Measurements from ENCODE around the gene WASF3.

The WASF3 gene, protein sequence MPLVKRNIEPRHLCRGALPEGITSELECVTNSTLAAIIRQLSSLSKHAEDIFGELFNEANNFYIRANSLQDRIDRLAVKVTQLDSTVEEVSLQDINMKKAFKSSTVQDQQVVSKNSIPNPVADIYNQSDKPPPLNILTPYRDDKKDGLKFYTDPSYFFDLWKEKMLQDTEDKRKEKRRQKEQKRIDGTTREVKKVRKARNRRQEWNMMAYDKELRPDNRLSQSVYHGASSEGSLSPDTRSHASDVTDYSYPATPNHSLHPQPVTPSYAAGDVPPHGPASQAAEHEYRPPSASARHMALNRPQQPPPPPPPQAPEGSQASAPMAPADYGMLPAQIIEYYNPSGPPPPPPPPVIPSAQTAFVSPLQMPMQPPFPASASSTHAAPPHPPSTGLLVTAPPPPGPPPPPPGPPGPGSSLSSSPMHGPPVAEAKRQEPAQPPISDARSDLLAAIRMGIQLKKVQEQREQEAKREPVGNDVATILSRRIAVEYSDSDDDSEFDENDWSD

DNA sequence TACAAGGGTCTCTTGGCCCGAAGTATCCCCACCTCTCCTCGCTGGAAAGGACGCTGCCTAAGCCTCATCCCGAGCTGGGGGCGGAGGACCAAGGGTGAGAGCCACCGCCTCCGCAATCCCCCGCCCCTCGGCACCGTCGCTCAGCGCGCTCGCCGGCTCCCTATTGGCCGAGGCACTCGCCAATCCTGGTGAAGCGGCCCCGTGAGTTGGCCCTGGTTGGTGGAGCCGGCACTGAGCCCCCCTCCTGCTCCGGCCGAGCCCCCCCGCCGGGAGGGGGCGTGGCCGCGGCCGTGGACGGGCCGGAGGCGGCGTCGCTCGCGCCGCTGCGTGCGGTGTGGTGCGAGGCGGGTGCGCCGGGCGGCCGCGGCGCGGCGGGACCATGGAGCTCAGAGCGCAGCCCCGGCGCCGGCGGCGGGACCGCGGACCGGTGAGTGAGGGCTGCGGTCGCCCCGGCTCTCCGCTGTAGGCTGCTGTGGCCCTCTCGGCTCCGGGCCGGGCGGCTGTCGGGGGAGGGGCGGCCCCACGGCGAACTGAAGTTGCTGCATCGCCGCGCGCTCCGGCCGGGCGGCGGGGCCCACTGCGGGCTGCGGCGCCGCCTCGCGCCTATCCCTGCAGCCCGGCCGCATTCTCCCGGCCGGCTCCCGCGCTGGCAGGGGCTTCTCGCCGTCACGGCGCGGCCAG is at the start of gene WASF3:
Gene WASF3 (plus strand): TSS at position 291 of the 681 bp plus-strand sequence. CDS start 84,588 bp downstream, outside the sequence.
- peak; percentile 94 for DNase-seq

DNA sequence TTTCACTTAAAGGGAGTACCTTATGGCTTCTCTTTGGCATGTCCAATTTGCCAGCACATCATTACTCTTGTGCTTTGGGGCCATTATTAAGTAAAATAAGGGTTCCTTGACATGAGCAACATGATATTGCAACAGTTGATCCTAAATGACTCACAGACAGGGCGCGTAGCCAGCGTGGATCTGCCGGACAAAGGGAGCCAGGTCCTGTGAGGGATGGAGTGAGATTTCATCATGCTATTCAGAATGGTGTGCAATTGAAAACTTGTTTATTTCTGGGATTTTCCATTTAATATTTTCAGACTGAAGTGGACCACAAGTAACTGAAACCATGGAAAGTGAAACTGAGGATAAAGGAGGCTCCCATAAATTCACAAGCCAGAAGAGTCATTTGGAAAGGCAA is 48.6 kb upstream of the WASF3 start:
- no peak for DNase-seq

DNA sequence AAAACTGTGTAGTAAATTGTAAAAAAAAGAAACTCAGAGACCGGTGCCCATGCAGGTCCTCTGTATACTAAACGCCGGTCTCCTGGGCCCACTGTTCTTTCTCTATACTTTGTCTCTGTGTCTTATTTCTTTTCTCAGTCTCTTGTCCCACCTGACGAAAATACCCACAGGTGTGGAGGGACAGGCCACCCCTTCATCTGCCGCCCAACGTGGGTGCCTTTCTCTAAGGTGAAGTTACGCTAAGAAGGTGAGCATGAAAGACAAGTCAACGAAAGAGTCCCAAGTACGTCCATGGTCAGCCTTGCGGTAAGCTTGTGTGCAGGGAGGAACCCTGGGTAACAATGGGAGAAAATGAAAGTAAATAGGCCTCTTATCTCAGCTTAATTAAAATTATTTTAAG is 48.0 kb upstream of the WASF3 start:
- no peak for DNase-seq

DNA sequence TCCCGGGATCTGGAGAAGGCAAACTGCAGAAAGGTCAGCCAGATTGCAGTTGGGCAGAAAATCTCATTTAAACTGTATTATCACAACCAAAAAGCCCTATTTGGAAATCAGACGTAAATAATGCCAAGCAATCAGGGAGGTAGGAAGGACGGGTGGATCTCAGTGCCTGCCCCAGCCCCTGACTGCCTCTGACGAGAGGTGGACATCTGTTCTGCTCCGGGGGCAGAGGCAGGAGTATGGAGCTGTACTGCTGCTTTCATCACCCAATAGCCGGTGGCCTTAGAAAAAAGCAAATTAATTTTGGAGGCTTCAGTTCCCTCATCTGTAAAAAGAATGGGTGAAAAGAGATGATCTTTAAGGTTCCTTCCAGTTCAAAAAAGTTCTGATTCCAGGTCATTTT is 43.6 kb upstream of the WASF3 start:
- DNase-seq = no peak

DNA sequence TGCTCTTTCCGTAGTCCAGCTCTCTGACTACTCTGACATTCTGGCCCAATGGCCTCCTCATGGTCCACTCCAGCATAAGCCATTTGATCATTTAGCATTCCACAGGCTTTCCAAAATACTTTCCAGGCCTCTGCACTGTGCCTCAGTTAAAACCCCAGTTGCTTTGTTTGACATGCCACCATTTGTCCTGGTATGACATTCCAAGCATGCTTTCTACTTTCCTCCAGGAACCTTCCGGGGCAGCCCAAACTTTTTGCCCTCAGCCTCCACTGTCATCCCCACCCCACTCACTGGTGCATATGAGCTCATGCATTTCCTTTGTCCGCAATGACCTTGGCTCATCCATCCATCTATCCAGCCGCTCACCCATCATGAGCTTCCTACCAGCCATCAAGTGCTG is 41.8 kb upstream of the WASF3 start:
- no peak for DNase-seq

DNA sequence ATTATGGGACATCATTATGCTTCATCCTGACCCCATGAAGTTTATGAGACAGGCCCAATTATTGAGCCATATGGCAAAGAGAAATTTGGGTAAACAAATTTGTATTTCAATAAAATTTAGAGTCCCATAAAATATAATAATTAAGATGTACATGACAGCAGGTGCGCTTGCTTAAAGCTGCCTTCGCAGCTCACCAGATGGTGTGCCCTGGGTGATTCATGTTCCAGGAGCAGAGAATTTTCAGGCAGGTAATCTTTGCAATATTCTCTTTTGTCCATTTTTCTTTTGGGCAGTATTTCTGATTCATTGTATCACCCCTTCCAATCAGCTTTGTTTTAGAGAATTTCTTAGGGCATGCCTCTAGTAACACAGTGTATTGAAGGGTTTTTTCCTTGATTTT is 39.5 kb upstream of the WASF3 start:
- no peak for DNase-seq

DNA sequence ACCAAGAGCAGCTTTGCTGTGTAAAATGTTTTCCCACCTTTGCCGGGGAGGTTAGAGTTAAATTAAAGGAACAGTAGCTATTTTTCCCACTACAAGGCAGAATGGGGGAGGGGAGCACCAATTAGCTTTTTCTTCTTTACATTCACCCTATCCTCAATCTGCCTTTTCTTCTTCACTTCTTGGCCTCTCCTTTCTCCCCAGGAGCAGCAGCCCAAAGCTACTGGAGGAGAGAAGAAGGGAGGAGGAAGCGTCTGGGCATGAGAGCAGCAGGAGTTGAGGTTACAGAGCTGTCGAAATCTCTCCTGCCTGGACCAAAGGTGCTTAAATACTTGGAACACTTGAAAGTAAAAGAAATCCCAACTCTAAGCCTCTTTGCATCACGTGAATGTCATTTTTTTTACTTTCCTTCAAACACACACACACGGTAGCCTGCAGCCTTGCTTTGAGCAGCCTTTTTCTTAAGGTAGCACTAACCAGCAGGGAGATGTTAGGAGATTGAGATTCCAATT is 39.0 kb upstream of the WASF3 start:
- no peak for DNase-seq

DNA sequence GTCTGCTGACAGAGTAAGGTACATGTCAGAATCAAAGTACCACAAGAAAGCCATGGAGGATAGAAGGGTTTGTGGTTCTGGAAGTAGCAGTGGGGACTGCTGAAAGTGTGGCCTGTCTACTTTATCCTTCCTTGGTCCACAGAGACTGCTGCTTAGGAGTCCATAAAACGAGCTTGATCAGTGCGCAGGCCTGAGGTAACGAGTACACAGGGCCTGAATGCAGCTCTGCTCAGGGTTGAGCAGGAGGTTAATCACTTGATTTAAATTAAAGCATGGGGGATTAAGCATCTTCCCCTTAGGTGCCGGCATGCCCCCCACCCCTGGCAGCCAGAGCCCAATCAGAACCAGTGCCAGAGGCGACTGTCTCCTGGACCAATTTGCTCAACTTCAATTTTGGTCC is 34.9 kb upstream of the WASF3 start:
- no peak for DNase-seq

DNA sequence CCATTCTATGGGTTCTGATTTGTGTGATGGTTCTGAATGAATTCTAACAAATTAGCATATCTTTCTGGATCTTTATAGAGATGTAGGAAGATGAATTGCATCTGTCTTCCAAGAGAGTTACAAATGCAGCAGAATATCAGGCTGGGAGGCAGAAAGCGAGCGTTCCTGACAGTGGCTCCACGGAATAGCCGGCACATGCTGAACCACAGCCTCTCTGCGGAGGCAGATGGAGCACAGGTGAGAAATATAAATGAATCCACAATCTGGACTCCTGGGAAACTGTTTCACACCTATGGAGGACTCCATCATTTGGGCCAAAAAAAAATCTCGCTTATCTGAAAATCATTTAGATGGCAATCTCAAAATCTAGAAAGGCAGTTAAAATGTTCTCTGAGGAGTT is 34.5 kb upstream of the WASF3 start:
- DNase-seq = no peak

DNA sequence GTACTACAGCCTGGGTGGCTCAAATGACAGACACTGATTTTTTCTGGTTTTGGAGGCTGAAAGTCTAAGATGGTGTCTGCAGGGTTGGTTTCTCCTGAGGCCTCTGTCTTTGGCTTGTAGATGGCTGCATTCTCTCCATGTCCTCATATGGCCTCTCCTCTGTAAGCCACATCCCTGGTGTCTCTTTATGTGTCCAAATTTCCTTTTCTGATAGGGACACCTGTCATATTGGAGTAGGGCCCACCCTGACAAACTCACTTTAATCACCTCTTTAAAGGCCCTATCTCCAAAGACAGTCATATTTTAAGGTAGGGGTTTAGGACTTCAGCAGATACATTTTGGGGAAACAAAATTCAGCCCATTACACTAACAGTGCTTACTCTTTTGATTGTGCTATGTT is 32.0 kb upstream of the WASF3 start:
- DNase-seq = no peak

DNA sequence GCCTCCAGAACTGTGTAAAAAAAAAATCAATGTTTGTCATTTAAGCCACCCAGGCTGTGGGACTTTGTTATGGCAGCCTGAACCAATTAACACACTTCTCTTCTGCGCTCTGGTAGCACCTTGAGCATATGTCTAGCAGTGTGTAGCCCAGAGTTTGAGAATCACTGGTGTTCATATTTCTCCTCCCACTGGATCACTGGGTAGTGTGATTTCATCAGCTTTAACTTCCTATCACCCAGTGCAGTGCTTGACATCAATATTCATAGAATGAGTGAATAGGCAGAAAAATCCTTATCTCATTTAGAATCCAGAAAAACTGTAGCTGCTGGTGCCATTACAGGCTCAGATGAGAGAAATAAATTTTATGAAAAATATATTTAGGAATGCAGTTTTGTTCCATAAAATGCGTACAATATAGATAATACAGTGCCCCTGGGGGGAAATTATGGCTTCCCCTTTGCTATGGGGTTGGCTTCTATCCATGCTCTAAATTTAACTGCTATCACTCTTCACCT is 30.7 kb upstream of the WASF3 start:
- no peak for DNase-seq

DNA sequence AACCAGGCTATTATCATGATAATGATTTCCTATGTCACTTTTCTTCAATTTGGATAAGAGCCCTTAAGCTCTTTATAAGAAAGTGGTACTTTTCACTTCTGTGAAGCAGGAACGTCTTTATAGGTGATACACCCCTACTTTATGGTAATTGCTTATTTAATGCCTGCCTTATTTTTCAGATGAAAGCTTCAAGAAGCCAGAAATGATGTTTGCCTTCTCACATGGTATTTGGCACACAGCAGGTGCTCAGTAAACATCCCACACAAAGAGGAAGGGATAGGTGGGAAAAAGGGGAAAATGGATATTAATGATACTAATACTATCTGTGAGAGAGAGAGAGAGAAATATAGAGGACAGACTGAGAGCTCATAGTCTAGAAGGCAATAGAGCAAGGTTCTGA is 29.0 kb upstream of the WASF3 start:
- no peak for DNase-seq

DNA sequence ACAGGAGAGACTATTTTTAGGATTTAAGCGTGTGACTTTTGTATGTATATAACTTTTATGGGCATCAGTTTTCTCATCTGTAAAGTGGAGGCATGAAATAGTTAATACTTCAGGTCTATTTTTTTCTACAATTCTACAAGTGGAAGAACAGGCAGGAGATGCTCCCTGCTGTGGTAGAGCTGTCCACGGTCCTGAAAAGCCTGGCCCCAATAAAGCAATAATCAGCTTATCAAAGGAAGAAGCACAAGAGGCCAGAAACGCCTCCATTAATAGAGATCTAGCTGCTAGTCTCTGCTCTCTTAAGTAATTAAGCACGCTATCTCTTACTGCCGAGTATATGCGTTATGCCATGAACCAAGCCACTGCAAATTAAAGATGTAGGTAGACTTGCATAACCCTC is 28.0 kb upstream of the WASF3 start:
- peak; percentile 30 for DNase-seq

DNA sequence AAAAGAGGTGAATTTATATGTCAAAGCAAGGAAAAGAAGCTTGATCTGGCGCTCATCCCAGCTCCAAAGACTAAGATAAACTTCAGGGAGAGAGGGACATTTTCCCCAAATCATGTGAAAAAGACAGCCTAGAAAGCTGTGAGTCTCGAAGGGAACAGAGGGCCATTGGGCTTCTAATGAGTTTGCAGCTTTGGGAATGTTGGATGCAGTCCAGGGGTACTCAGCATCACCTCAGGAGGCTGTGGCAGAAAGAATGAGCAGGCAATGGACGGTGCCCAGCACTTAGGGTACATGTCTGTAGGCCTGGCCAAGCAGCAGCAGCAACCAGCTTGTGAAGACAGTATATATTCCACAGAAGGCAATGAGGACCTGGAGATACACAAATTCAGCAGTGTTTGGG is 25.7 kb upstream of the WASF3 start:
- no peak for DNase-seq

DNA sequence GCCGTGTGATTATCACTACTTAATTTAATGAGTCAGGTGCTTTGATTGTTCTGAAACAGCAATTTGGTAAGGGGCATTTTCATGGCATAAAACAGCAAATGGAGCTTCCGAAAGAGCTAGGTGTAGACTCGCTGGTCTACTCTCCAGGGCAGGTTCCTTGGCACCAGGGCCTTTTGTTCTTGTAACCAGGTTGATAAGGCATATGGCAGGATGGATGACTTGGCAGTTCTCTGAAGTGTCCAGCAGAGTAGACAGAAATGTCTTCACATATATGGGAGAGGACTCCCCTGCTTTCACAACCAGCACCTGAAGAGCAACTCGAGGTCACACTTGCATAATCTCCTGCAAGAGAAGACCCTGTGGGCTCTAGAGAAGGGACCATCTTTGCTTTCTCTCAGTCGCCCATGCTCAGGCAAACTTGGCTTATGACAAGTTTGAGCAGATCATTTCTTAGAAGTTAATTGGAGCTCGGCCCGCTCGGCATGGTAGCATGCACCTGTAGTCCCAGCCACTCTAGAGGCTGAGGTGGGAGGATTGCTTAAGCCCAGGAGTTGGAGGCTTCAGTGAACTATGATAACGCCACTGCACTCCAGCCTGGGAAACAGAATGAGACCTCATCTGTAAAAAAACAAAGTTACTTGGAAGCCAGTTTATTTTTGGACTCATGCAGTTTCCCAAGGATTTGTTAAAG is 23.3 kb upstream of the WASF3 start:
- DNase-seq = no peak

DNA sequence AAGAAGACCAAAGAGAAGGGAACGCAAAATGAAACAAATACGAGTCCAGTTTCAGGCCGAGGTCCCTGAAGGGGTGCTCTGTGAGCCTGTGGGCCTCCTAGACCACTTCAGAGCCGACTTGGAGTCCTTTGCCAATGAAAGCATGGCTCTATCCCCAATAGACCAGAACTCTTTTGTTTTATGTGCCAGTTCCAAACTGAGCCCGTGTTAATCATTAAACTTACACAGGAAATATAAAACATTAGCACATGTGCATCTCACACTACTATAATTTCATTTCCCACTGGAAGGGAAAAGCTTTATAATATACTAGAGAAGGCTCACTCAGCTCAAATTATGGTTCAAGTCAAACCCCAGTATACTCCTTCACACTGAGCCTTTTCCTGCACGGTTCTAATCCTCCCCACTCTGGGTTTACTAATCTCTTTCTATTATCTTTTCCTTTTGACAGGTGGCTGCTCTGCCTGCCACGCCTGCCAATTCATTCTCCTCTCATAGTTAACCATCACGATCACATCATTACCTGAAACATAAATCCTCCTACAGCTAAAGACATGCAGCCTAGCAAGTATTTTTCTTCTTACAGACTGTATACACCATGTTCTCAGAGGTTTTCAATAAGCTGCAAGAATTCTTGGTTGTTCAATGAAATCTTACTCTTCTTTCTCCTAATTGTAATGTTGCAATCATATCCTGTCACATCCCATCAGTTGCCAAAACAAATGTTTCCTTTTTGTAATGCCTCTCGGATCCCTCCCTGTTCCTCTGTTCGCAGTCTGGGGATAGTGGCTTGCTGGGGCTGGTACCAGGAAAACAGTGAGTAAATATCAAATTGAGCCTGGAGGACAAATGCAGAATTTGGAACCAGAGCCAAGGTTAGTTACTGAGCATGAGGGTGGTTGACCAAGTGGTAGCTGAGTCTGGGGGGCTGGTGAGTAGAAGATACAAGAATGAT is 18.8 kb upstream of the WASF3 start:
- DNase-seq = no peak

DNA sequence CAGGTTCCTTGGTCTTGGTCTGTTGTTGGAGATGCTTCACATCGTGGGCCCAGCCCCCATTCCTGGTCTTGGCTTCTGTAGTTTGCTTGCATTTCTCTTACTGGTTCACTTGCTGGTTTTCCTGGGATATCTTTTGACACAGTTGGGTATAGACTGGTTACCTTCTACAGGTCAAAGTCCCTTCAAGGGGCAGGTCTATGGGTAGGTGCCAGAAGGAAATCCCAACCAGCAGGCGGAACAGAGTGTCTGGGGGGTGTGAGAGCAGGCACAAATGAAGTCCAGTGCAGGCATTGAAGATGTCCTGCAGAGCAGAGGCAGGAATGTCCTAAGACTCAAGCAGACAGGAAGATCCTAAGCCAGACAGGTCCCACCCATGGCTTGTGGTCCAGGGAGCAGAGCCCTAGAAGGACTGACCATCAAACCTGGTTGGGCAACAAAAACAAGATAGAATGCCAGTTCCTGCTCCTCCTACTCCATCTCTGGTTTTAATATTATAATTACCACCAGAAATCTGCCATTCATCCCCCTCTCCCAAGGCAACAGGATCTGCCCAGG is 17.7 kb upstream of the WASF3 start:
- DNase-seq = no peak

DNA sequence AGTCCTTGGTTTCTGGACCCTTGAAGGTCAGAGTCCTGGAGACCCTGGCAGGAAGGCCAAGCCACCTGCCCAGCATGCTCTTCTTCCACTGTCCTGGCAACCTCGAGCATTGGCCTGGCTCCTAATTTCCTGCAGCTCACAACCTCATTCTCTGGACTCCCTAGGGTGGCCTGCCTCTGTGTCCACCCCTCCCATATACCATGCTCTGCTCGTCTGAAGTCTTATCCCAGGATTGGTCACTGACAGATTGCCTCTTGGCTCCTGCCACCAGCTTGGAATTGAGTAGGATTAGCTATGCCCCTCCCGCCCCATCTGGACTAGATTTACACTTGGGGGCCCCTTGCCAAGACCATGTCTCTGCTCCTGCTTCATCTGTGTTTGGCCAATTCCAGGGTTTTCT is 17.1 kb upstream of the WASF3 start:
- no peak for DNase-seq

DNA sequence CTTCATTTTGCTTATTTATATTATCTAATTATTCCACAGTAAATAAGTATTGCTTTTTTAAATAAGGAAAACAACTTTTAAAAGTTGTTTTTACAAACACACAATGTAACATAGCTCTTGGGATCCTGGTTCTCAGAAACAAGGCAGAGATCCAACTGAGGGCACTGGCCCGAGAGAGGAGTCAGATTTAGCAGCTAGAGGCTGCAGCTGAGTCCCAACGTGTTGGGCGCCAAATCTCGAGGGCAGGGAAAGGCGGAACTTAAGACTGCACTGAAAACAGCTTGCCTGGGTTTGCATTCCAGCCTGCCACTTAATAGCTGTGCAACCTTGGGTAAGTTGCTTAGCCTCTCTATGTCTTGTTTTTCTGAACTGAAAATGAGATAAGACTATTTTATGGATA is 16.4 kb upstream of the WASF3 start:
- DNase-seq = no peak

DNA sequence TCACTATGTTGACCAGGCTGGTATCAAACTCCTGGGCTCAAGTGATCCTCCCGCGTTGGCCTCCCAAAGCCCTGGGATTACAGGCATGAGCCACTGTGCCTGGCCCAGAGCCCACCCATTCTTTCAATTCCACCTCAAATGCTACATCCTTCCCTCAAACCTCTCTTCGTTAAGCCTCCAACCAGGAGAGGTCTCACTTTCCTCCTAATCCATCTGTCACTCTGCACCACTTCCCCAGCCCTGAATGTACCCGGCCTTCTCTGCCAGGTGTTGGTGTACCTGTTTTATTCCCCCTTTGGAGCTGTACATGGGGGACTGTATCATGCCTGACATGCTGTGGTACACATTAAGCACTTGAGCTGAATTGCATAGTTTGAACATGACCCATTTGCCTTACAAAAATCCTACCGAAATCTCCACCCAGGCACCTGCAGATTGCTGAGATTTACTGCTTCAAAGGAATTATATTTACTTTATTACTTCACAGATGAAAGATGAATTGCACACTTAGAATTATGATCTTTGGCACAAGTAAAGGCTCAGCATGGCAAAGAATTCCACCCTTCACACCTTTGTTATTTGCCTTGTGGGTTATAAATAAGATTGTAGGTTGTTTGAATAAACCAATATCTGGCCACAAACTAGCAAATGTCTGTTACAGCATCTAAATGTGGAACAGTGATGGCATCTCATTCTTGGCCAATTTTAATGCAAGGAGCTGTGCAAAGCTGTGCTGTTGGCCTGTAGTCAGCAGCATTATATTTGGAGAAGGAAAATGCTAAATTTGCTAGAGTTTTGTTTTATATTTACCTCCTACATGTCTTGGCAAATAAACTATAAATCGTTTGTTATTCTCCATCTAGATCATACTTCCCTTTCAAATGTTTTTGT is 15.6 kb upstream of the WASF3 start:
- DNase-seq = no peak

DNA sequence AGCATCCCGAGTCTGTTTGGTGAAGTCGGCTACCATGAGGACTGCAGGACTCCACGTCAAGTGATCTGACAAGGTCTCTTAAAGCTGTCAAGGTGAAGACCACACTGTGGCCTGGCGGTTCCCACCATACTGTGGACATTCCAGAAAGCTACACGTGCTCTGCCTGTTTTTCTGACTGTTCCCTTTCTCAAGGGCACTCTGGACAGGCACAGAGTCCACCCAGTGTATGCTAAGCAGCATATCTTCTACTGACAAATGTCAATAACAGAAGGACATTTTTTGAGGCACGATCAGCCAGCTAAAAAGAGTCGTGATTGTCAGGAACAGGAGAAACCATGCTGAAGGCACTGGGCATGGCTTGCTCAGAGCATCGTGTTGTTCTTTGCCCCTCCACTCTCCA is 12.8 kb upstream of the WASF3 start:
- DNase-seq = no peak
